ENCODE measurements around the gene GPR63.

DNA sequence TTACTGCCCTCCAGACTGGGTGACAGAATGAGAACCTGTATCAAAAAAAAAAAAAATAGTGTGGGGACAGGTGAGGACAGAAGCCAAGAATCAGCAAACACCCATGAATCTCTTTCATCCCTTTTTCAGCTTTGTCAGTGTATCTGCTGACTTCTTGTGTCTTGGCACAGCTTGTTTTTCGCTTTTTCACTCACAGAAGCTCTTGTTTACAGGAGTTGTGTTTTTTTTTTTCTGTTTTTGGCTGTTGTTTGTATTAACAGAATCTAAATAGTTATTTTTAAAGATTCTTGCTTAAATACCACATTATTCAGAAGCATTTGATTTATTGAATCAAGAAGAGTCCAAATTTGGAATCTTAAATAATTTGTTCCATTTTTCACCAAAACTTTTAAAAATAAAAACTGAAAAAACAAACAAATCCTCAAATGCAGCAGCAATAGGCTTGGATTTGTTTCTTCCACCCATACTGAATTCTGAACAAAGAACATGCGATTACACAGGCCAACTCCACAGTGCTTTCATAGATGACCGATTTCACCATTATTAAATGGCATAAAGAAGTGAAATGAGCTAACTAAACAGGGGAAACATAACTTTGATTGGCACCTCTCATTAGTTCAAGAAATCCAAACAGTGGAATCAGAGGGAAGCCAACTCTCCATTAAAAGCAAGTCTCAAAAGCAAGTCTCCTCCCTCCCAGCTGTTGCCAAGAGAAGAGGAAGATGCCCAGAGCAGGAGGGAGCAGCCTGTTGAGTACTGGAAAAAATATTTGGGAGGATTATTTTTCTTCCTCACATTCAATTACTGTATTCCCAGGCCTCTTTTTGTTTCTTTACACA lies 27.2 kb upstream of the GPR63 start:
- TF ChIP-seq, protein P1, sequence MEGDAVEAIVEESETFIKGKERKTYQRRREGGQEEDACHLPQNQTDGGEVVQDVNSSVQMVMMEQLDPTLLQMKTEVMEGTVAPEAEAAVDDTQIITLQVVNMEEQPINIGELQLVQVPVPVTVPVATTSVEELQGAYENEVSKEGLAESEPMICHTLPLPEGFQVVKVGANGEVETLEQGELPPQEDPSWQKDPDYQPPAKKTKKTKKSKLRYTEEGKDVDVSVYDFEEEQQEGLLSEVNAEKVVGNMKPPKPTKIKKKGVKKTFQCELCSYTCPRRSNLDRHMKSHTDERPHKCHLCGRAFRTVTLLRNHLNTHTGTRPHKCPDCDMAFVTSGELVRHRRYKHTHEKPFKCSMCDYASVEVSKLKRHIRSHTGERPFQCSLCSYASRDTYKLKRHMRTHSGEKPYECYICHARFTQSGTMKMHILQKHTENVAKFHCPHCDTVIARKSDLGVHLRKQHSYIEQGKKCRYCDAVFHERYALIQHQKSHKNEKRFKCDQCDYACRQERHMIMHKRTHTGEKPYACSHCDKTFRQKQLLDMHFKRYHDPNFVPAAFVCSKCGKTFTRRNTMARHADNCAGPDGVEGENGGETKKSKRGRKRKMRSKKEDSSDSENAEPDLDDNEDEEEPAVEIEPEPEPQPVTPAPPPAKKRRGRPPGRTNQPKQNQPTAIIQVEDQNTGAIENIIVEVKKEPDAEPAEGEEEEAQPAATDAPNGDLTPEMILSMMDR (IDR thresholded peaks at IDR 0.05 in 8 of 11, conservative IDR thresholded peaks at IDR 0.05 in 3 of 11), result no peak
- no peak for TF ChIP-seq POLR2A (IDR thresholded peaks at IDR 0.05)

Data from spleen (tissue), 7 donors.